BJ (cell line): ENCODE measurements around the gene ANKS3. TPM values are rescaled to one million over a fixed set of nuclear protein-coding genes. Genes with fewer than 3 reads are reported as not detected.

Source experiments
- CTCF ChIA-PET: fragments of 350-600 bp; formaldehyde crosslinking; extraction: SDS; loops from one replicate; lab custom pipeline; 2021; ENCODE audit warnings: antibody characterized with exemption, inconsistent platforms; lab: Yijun Ruan, JAX
- POLR2A ChIA-PET: fragments of 300-600 bp; sonication (Branson Sonifier 250); formaldehyde crosslinking; extraction: SDS; loops from one replicate; lab custom pipeline; 2021; ENCODE audit warnings: antibody characterized with exemption; lab: Charles Lee
- DNase-seq: peaks from one replicate; pipeline ENCODE4 v3.0.0-alpha.2; 2011; ENCODE audit warnings: low read depth
- H3K27me3 ChIP-seq: 2 replicates; pipeline ENCODE4 v1.6.0; 2011; ENCODE audit warnings: low read length; ENCODE audit not compliant: control insufficient read depth, insufficient read depth
- H3K36me3 ChIP-seq: 2 replicates; pipeline ENCODE4 v1.5.1; 2011; ENCODE audit warnings: low read length; ENCODE audit not compliant: control insufficient read depth, insufficient read depth
- H3K4me3 ChIP-seq: 2 replicates; pipeline ENCODE4 v1.5.1; 2011; ENCODE audit warnings: low read depth, mild to moderate bottlenecking, control low read depth, low read length
- polyA plus RNA-seq: library from polyadenylated mRNA; depleted of rRNA; stranded (reverse); fragments of >200 nt; gene quantifications from 2 replicates; pipeline ENCODE4 v1.2.3, GENCODE V29; 2011
- TF ChIP-seq, protein P1 (sequence below): IDR thresholded peaks from 2 replicates; pipeline ENCODE4 v1.5.1; 2011; ENCODE audit warnings: low read depth, mild to moderate bottlenecking, control low read depth, inconsistent platforms, low read length, moderate library complexity; ENCODE audit not compliant: insufficient read depth

ANKS3 gene
- polyA plus RNA-seq, 1 experiment = 23.7 TPM

DNA sequence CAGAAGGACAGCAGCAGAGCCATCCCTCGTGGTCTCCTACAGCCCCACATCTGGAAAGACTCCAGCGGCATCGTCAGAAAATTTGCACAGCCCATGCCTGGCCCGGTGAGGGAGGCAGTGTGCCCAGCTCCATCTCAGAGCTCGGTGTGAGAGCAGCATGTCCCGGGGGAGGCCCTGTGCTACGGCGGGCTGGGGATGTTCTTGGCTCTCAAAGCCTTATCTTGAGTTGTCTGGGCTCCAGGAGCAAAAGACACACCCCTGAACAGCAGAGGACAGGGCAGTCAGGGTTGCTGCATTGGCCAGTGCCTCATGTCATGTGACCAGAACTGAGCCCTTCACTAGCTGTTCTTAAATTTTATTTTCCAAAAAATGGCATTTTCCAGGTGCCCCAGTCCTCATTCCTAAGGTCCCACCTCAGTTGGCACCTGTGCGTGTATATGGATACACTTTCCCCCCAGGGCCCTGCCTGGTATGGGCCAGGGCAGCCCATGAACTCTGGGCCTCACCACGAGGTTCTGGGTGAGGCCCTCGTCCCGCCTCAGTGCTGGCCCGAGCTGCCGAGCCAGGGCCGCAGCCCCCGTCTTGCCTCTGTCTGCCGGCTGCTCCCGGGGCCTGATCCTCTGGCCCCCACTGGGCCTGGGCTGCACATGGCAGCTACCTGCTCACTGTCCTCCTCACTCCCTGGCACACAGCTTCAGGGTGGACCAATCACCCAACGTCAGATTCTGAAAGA, 37.7 kb downstream of the ANKS3 start:
- Histone ChIP-seq H3K36me3 (peaks cover 47% of the 10 kb centered on the region), H3K4me3 (no peak overlapping the region), H3K27me3 (no peaks in the 10 kb centered on the region)
- ChIA-PET CTCF (interaction anchor here (0.8 kb wide), 2 partner anchors 38 to 259 kb away, joined by 3 read pairs; no protein-coding TSS in a partner anchor), POLR2A (no interaction called here)
- TF ChIP-seq, protein P1, sequence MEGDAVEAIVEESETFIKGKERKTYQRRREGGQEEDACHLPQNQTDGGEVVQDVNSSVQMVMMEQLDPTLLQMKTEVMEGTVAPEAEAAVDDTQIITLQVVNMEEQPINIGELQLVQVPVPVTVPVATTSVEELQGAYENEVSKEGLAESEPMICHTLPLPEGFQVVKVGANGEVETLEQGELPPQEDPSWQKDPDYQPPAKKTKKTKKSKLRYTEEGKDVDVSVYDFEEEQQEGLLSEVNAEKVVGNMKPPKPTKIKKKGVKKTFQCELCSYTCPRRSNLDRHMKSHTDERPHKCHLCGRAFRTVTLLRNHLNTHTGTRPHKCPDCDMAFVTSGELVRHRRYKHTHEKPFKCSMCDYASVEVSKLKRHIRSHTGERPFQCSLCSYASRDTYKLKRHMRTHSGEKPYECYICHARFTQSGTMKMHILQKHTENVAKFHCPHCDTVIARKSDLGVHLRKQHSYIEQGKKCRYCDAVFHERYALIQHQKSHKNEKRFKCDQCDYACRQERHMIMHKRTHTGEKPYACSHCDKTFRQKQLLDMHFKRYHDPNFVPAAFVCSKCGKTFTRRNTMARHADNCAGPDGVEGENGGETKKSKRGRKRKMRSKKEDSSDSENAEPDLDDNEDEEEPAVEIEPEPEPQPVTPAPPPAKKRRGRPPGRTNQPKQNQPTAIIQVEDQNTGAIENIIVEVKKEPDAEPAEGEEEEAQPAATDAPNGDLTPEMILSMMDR = no peak
- no peak for DNase-seq

DNA sequence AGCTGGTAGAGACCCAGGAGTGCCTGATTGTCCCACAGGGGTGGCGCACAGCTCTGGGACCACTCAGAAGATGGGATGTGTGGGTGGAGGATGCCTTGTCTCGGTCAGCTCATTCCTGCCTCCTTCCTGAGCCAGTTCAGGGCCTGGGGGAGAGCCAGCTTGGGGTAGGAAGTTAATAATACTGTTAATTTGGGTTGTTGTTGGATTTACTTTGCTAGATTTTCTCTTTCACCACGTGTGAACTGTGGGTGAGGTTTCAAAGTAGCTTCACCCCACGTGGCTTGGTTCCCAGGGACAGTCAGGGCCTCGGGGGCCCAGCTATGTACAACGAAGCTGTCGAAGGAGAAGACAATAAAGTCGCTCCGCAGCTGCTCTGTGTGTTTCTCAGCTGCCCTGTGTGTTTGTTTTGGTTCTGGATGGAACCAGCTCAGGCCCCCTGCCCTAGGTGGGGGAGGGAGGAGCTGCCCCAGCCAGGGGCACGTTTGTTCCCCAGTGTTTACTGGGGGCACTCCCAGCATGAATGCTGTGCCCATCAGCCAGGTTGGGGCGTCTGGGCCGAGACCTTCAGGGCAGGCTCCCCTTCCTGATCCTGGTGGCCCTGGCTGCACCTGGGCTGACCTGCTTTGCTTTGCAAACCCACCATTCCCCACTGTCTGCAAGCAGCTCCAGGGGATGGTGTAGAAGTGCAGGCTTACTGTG, 38.4 kb downstream of the ANKS3 start:
- Histone ChIP-seq H3K27me3 (no peaks in the 10 kb centered on the region), H3K36me3 (peaks cover 44% of the 10 kb centered on the region), H3K4me3 (no peak overlapping the region)
- TF ChIP-seq, protein P1 = no peak
- POLR2A ChIA-PET = no interaction called here
- DNase-seq = no peak
- CTCF ChIA-PET = interaction anchor here (0.8 to 1.1 kb wide), 3 partner anchors 22 to 260 kb away, joined by 3 read pairs; no protein-coding TSS in a partner anchor

DNA sequence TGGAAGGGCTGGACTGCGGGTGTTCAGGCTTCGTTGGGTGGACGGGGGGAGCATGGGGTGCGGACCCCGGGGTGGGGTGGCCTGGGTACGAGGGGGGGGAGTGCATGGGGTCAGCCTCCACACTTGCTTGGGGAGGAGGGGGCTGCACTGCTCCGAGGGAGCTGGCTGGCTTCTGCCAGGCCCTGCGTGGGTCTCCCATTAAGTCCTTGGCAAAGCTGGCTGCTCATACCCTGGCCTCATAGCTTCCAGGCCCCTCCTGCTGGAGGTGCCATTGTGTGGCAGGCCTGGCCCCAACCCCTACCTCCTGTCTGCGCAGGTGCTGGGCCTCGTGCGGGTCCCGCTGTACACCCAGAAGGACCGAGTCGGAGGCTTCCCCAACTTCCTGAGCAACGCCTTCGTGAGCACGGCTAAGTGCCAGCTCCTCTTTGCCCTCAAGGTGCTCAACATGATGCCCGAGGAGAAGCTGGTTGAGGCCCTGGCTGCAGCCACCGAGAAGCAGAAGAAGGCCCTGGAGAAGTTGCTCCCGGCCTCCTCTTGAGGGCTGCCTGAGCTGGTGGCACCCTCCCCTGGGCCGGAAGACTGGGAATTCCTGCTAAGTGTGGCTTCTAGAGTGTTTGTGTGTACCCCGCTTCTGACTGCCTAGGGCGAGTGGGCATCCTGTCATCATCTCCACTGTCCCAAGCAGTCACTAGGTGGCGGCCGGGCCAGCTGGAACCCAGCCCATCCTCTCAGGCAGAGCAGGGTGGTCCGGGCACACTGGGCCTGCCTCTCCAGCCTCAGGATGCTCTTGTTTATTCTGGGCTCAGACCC, 39.2 kb downstream of the ANKS3 start:
- POLR2A ChIA-PET = no interaction called here
- TF ChIP-seq, protein P1 = 0 out of 2 replicates have a peak, but pooled peaks have one; percentile 30
- Histone ChIP-seq H3K4me3 (peak overlapping the region; percentile 82), H3K27me3 (no peaks in the 10 kb centered on the region), H3K36me3 (peaks cover 44% of the 10 kb centered on the region)
- CTCF ChIA-PET = interaction anchor here (1.1 kb wide), 1 partner anchor 23 kb away, joined by 3 read pairs; no protein-coding TSS in a partner anchor
- DNase-seq = no peak

DNA sequence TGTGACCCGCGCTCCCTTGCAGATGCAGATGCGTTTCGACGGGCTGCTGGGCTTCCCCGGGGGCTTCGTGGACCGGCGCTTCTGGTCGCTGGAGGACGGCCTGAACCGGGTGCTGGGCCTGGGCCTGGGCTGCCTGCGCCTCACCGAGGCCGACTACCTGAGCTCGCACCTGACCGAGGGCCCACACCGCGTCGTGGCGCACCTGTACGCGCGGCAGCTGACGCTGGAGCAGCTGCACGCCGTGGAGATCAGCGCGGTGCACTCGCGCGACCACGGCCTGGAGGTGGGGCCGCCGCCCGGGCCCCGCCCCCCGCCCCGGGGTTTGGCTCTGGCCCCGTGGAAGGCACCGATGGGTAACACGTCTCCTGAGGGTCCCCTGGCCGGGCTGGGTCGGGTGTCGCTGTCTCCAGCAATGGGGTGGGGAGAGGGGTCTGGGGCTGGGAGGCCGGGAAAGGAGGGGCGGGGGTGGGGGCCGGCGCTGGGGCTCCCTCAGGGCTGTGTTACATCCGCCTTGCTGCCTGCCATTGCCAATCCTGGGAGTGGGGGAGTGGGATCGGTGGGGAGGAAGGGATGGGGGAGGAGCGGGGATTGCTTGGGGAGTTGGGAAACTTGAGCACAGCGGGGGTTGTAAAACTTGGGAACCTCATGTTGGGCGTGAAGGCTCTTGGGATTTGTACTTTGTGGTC, 40.0 kb downstream of the ANKS3 start:
- H3K4me3 ChIP-seq = peak overlapping the region; percentile 82

More for the DNA sequence above, 40.0 kb downstream of the ANKS3 start:
- peaks cover 44% of the 10 kb centered on the region for H3K36me3 ChIP-seq
- POLR2A ChIA-PET = no interaction called here
- TF ChIP-seq, protein P1 = no peak
- no peak for DNase-seq
- CTCF ChIA-PET = no interaction called here
- H3K27me3 ChIP-seq = no peaks in the 10 kb centered on the region
